HG03103 (cell line): ENCODE data around the gene LPP.

ENCODE experiments used
- ATAC-seq: cut with Tn5 transposase; IDR thresholded peaks from one replicate; pipeline ENCODE4 v1.9.1; 2021; ENCODE audit warnings: low read depth; ENCODE audit not compliant: unreplicated experiment

Gene LPP

DNA sequence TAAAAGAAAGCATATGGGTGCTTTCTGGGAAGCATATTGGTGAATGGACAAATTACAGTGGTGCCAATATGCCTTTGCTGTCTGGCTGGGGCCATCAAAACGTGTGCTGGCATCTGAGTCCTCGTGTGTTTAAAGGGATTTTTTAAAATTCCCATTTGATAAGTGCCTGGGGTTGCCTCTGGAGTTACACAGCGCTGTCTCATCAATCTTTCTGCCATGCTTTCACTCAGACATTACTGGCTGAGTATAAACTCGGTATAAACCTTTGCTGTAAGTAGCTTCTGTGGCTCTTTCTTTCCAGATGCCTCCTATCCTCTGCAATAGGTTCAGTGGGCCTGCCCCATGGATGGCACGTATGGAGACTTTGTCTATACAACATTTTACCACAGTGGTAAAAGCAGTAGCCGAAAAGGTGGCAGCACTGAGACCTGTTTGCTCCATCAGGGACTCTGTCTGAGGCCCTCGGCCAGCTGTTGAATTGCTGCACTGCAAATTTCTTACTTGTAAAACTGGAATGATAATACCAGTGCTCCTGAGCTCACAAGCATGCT lies 195.5 kb downstream of the LPP start:
- no peak for ATAC-seq

DNA sequence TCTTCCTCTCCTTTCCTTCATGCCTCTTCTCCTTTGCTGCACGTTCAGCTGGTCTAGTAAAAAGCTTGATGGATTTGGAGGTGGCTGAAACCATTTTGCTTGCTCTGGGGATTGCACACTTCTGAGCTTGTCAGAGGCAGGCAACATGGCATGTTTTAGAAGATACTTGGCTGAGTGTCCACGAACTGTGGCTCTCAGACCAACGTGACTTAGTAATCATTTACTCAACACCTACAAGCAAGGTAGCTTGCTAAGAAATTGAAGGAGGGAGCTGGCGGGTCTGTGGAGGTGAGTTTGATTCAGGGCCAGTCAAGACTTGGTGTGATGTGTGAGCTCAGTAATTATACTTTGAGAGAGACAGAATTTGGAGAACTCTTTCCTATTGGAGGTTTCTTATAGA lies 196.0 kb downstream of the LPP start:
- ATAC-seq = no peak

DNA sequence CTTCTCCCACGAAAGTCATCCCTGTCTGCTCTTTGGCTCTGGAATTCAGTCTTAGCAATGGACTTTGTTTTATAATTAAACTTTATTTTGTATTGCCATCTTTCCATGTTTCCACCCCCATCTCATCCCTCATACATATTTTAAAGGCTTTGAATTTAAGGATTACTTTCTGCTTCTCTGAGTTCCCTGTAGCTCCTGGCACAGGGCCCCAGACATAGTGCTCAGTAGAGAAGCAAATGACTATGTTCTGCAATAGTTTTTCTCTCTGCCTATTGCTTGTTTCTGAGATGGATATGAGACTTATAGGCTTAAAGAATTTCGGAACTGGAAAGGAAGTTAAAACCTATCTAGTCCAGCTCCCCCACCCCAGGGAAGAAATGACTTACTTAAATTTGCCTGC lies 197.0 kb downstream of the LPP start:
- no peak for ATAC-seq

DNA sequence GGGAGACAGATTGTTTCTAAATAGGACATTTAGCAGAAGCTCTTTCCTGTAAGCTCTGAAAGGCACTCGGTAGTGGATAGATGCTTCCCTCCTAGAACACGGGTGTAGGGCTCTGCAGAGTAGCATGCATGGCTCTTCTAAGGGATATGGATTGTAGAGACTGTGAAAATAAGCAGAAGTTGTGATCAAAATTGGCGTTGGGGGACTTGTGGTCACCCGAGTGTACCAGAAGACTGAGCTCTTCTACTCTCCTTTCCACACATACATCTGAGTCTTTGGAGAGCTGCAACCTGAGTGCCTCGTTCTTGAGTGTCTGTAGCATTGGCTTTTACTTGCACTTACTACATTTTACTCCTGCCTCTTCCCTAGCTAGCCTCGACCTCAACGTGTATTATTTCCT lies 197.7 kb downstream of the LPP start:
- no peak for ATAC-seq

DNA sequence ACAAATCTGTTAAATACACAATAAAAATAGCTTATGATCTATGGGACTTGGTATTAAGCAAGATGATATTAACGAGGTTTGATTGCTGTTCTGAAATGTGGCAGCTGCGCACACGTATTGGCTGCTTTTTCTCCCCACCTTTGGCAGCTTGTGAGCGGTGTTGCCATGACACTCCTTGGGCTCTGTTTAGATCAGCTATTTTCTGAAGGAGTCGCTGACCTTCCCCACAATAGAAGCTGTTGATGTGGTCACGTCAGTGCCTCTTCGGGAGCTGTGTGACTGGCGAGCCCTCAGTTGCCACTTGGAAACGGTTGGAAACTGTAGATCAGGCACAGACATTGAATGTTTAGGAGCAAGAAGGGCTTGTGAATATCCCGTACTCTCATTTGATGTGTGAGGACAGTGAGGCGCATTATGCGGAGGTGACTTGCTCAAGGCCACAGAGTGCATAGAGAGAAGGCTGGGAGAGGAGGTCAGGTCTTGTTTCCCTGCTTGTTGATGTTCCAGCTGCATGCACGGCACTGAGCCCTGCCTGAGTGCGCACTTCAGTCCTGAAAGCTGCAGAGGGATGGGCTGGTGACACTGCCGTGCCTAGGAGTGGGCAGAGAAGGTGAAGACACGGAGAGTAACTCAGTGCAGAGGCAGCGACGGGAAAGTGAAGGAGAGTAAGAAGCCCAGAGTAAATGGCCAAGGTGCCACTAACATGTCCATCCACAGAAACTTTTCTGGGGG lies 198.4 kb downstream of the LPP start:
- ATAC-seq = no peak

DNA sequence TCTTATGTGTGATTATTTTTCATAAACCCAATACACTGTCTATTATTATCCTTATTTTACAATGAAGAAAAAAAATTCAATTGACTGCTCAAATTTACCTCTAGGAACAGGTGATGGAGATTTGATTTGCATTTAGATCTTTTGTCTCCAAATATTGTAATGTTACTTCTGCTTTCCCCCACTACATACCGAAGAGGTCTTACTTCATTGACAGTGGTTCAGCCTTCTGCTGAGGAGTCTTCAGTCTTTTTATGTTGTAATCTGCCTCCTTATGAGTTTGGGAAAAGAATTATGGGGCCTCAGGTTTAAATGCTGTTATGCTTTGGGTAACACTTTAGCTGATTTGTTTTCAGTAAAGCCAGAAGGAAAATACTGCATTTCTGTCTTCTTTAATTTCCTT lies 199.5 kb downstream of the LPP start:
- no peak for ATAC-seq

DNA sequence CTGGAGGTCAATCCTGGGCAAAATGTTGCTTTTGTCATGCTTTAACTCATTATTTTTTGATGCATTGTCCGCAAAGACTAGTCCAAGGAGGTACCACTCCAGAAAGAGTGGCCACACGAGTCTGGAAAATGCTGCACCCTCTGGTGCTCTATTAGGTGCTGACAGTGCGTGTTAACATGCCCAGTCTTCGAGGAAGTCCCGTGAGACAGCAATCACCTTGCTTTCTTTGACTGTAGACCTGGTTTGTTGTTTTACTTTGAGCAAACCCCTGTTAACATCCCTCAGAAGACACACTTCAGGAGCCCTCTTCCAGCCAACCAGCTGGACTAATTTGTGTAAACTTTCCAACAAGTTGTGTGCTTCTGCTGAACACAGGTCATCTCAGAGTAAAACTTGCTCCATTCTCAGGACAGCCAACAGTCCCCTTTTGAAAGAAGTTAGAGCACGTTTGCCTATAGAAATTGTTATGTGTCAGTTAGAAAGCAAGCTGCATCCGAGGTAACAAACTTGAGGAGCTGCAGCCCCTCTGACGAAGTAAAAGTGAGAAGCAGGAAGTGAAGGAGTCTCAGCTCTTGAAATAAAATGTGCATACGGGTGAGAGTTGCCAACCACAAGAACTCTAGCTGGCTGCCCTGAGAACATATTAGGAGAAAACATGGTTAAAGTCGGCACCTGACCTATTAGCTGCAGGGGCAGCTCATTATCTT lies 205.0 kb downstream of the LPP start:
- ATAC-seq = no peak

DNA sequence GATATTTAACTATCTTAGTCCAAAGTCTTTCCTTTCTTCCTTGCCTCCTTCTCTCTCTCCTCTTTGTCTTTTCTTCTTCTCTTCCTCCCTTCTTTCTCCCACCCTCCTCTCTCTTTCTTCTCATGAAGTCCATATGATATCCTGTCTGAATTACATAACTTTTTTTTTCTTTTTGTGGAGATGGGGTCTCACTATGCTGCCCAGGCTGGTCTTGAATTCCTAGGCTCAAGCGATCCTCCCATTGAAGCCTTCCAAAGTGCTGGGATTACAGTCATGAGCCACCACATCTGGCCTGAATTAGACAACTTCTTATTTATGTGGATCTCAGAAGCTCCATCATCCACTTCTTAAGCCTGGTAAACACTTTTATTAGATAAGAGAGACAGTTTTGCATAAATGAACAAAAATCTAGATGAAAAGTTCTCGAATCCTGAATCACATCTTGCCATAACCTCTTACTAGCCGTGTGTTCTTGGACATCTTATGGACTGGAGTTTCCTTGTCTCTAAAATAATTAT lies 206.5 kb downstream of the LPP start:
- no peak for ATAC-seq

DNA sequence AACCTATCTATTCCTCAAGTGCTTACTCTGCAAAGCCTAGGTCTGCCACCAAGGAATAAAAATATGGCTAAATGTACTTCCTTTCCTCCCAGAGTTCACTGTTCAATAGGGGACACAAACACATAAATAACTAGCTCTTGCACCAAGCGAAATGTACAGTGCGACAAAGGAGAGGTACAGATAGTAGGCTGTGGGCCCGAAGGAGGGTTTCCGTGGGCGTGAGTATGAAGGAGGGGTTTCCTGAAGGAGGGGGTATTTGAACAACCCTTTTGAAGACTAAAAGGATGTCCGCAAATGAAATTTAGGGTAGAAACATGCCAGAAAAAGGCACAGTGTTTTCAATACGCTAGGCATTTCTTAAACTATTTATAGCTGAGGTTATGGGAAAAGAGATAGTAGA lies 207.9 kb downstream of the LPP start:
- ATAC-seq = no peak

DNA sequence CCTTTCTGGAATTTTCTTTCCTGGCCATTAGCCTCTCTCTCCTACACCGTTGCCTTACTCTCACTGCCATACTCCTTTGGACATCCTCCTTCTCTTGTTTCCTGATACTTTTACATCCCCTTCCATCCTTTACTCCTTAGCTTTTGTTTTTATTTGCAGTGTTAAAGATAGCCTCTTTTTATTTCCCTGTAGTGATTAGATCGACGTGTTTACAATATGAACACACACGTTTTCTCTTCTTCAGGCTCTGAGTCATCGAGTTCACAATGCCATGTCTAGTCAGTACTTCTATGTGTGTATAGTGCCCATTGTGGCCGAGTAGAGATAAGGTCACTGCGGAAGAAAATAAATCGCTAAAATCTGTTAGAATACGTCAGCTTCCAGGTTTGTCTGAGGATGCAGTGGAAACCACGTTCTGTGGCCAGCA lies 208.5 kb downstream of the LPP start:
- ATAC-seq = no peak

DNA sequence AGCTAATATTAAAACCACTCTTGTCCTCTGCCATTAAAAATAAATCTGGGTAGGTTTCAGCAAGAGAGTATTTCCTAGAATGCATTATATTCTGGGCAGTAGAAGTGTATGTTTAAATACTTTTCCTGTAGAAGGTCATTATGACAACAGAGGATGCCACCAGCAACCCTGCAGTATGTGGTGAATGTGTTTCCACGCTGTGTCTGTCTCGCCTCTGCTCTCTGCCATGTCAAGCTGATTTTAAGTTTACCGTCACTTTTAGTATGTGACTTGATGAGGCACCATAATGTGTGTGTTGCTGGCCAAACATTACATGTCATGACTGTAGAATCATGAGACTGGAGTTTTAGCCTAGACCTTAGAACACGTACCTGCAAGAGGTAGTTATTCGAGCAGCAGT lies 211.2 kb downstream of the LPP start:
- ATAC-seq = no peak

DNA sequence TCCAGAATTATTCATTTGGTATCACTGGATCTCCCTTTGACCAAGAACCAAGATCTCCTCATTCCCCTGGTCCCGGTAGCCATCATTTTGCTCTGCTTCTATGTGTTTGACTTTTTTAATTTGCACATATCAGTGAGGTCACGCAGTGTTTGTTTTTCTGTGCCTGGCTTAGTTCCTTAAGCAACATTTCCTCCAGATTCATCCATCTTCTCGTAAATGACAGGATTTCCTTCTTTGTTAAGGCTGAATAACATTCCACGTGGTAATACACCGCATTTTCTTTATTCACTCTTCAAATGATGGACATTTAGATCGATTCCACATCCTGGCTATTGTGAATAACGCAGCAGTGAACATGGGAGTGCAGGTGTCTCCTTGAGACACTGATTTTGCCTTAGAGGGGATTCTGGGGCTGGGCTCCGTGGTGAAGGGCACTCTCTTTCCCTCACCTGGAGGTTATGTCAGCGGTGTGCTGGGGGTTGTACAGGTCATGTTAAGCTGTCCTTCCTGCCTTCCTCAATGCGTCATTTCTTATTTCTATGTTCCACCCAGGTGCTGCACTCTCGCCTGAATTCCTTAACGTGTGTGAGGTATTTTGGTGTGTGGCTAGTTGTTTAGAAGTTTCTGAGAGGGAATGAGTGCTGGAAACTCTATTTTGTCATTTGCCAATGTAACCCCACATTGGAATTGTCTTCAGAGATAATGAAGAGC lies 212.2 kb downstream of the LPP start:
- no peak for ATAC-seq

DNA sequence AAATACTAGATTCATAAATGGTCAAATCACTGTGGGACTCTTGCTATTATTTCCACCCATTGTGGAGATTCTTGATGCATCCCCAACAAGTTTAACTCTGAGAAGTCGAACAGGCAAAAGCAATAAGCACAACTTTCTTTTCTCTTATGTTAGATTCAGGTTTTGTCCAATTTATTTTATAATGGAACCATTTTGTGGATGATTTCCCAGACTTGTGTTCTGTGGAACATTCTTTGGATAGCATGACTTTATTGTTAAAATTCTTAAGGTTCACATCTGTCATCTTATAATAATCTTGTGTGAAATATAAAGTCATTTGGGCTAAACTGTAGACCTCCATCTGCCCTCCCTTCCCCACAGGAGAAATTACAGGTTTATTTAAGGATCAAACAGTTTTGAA lies 213.7 kb downstream of the LPP start:
- ATAC-seq = no peak

DNA sequence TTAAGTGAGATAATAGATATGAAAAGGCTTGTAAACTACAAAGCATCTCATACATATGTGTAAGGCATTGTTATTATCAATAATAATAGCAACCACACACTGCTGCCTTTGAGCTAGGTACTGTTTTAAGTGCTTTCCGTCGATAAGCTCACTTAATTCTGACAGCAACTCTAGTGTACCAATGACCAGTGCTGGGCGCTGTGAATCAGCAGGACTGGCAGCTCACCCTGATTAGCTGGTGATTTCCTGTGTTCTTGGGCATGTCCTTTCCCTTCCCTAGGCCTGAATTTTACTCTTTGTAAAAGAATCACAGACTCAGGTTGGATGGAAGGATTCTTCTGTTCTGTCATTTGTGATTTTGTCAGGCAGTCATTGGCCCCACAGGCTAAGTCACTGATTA lies 215.6 kb downstream of the LPP start:
- no peak for ATAC-seq

DNA sequence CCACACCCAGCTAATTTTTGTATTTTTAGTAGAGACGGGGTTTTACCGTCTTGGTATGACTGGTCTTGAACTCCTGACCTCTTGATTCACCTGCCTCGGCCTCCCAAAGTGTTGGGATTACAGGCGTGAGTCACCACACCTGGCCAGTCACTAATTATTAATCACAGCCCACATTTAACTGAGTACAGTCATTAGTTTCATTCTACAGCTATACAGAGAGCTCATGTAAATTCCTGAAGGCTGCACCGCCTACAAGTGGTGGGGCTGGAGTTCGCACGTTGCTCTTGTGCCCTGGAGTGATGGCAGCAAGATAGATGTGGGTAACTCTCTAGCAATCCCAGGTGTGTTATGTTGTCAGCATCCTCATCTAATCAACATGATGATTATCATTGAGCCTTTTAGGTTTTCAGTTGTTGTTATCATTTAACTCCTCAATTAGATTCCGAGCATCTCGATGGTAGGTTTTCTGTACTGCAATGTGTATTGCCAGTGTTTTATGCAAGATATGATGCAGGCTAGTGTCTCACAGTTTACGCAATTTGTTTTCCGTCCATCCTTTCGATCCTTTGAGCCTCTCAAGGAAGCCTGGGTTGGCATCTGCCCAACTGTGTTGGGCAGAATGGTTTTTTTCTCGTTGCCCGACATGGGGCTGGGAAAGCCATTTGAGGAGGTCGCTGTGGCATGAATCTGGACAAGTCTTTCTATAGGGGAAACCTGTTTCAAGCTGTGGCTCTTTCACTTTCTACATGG lies 216.3 kb downstream of the LPP start:
- ATAC-seq = no peak

DNA sequence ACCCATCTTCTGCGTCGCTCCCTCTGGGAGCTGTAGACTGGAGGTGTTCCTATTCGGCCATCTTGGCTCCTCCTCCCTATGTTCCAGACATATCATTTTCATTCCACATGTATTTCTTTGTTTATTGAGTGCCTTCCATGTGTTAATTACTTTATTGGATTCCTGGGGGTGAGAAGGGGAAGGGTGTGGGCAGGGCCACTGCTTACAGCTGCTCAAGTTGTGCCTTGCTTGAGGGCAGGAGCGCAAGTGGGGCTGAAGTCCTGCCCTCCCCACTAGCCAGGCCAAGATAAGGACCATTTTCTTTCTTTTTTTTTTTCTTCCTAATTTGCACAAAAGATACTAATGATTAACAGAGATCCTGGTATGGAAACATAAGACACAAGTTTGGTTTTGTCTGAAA lies 224.8 kb downstream of the LPP start:
- no peak for ATAC-seq

DNA sequence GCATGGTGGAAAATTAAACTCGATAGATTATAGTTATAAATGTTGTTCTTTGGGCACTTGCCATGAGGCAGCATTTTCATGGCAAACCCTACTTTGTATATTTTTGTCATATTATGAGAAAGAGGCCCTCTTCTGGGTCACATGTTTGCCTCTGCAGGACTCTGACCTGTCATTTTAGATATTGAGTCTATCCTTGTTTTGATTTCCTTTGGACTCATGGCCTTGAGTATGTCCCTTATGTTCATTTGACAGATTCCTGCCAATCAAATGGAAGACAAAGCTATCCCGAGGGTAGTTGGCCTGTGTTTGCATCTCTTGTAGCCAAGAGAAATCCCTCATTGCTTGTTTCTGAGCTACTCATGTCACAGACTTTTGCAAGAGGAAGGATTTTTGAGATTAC lies 226.3 kb downstream of the LPP start:
- no peak for ATAC-seq

DNA sequence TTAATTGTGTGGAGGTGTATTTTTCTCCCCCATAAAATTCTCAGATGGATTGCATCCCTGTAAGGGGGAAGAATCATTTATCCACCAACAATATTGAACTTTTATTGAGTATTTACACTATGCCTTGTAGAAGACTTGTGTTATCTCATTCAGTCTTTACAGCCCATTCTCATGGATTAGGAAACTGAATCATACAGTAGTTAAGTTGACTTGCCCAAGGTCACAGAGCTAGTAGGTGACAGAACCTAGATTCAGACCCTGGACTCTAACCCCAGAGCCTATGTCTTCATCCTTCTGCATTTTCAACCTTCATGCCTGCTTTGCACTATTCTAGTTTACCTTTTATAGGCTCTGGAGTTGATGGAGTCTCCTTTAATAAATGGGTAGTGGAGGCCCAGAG lies 226.8 kb downstream of the LPP start:
- no peak for ATAC-seq

DNA sequence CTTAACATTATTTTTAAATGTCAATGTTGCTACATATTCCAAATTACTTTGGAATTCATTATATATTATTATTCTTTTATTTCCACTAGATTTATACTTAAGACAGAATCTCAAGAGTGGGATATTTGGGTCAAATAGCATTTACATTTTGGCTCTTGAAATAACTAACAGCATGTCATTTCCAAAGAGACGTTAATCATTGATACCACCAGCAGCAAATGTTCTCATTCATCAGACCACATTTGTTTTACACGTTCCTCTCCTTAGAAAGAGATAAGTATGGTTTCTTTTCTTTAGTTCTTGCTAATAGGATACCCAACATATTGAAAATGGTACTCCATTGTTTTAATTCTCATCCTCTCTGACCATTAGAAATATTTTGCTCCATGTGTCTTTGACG lies 229.8 kb downstream of the LPP start:
- ATAC-seq = no peak

DNA sequence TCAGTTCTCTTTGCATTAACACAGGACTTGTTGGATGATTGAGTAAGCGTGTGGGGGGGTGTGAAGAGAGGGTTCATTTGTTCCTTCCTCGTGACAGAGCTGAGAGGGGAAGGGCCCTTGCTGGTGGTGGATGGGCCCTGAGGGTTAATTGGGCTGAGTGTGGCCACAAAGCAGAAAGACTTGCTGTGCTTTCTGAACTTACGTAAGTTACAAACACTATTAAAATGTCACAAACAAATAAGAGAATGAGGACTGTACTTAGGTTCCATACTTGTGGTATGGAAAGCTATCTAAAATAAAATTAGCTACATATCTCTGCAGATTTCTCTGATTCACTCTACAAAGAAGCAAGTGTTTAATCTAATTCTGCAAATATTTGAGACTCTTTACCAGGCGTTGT lies 231.3 kb downstream of the LPP start:
- ATAC-seq = no peak
